A549 (cell line): ENCODE results near the gene TSN.

ENCODE experiments used
- CTCF ChIP-seq: fragments of >200 bp; sonication (Bioruptor Twin); formaldehyde crosslinking; IDR thresholded peaks from 3 replicates; pipeline ENCODE4 v1.5.1; 2016
- ELK1 ChIP-seq: fragments of 150-350 bp; IDR thresholded peaks from 2 replicates; pipeline ENCODE4 v1.6.1; 2014; ENCODE audit warnings: low read depth, mild to moderate bottlenecking, low read length
- POLR2A ChIP-seq: IDR thresholded peaks from 2 replicates; pipeline ENCODE4 v1.6.1; 2012; ENCODE audit warnings: mild to moderate bottlenecking, low read length
- REST ChIP-seq: fragments of 200-600 bp; sonication (generic); IDR thresholded peaks from 2 replicates; pipeline ENCODE4 v1.6.1; 2016; ENCODE audit warnings: antibody characterized with exemption, mild to moderate bottlenecking, moderate library complexity

GRCh38 chr2:121778741-121779487, 23.5 kb downstream of the TSN start:
- TF ChIP-seq REST (no peak), CTCF (no peak), POLR2A (no peak), ELK1 (no peak)
